Stimulated activated CD8-positive, alpha-beta memory T cell treated with anti-CD3 and anti-CD28 coated beads, Interleukin-15, amount 100 ng/mL, for 1 hour (primary cell): ENCODE results near the gene SERGEF.
"Not testable (repeated sequence)": the region's sequence is repeated elsewhere in the genome, so short reads cannot be mapped to it uniquely, and the experiment has no call there.

Experiments
- DNase-seq: peaks from one replicate; pipeline ENCODE4 v3.0.0-alpha.2; 2020; ENCODE audit warnings: low read depth

The SERGEF gene

DNA sequence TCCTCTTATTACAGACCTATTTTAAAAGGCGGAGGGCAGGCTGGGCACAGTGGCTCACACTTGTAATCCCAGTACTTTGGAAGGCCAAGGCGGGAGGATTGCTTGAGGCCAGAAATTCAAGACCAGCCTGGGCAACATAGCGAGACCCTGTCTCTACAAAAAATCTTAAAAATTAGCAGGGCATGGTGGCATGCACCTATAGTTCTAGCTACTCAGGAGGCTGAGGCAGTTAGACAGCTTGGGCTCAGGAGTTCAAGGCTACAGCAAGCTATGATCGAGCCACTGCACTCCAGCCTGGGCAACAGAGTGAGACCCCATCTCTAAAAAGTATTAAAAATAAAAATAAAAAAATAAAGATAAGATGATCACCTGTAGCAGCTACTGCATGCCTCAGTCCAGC lies 12.7 kb downstream of the SERGEF start:
- not testable (repeated sequence) for DNase-seq

DNA sequence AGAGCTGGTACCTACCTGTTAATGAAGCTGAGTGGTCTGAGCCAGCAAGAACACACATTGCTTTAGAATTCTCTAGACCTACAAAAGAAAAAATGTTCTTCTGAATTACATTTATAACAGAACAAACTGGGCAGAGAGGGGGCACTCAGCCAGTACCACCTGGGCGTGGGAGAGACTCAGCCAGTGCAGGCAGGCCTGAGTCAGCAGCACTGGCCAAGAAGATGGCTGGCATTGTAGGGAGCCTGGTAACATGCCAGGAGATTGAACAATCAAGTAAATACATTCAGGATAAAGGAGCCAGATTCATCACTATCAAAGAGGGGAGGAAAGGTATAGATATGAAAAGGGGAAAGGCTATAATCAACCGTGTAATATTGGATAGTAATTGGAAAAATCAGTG lies 19.9 kb downstream of the SERGEF start:
- DNase-seq = no peak

DNA sequence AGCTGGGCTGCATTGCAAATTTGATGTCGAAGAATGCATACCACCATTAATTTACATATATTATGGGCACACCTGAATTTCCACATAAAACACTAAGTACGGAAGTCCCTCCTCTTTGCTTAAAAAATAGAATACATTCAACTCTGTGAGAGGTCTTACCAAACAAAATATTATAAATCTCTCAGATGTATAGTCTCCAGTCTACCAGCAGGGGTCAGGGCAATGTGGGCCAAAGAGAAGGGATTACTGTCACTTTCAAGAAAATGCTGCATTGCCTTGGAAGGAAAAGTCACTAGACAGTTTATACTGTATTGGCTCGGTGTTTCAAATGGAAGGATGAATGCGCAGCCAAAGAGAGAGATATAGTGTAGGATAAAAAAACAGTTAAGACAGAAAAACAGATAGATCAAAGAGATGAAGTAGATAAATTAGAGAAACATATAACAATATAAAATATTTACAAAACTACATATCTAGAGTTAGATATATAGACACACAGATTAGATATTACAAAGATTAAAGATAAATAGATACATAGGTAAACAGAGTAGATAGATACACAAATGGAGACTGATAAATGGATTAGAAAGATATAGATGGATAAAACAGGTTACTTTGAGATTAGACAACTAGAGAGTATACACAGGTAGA lies 20.9 kb downstream of the SERGEF start:
- no peak for DNase-seq

DNA sequence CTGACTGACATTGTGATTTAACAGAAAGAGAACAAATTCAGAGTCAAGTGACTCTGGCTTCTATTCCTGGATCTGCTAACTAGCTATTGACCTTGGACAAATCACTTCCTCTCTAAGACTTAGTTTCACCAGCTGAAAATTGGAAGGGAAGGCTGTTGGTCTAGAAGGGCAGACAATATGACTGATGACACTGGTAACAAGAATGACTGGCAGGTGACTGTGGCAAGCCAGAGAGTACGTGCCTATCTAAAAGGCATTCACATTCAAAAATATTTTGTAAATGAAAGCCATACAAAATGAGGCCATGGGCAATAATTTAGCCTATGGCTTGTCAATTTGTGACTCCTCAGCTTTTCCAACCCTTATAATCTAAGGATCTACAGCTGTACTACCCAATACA lies 23.5 kb downstream of the SERGEF start:
- no peak for DNase-seq

DNA sequence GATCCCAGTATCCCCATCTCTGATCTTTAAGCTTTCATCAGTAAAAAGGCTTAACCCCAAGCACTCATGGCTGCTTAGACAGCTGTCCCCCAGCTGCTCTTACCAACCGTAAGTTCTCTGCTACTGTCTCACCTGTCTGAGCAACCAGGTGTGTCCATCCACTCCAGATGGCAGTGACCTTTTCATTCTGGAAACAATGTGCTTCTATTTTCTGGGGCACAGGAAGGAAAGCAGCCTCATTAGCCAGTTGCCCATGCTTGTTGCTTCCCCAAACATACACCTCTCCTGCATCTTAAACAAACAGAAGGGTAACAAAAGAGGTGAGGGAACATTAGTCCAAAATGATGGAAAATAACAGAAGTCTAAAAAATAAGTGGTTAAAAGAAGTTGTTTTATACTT lies 24.4 kb downstream of the SERGEF start:
- DNase-seq = no peak

DNA sequence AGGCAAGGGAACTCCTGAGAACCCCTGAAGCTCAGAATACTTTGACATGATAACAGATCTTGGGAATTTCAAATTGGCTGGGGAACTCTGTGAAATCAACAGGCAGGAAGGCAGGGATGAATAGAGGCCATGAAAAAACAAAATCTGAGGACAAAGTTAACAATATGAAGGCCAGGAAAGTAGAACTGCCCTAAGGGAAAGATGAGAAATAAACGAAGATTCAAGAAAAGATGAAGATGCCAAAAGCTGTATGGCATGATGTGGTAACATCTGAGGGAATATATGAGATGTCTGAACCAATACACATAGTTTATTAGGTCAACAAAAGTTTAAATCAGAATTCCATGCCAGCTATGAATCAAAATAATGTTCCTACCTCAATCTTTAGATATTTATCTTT lies 25.0 kb downstream of the SERGEF start:
- DNase-seq = no peak

DNA sequence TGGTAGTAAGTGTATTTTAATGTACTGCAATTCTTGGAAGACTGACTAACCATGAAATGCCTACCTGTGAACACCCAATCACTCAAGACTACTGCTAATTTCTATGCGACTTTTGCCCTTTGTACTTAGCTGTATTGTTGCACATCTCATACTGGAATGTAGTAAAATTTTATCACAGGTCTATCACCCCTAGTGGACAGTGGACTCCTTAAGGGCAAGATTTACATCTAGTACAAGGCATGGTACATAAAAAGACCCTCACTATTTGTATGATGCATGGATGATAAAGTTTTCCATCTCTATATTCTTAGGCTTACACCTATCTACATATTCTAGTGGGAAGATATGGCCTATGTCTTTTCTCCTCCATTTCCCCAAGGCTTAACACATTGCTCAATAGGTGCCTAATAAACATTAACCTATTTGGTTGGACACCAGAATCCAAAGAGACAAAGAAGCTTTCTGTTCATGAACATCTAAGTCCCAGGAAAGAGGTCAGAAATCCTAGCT lies 26.1 kb downstream of the SERGEF start:
- DNase-seq = no peak

DNA sequence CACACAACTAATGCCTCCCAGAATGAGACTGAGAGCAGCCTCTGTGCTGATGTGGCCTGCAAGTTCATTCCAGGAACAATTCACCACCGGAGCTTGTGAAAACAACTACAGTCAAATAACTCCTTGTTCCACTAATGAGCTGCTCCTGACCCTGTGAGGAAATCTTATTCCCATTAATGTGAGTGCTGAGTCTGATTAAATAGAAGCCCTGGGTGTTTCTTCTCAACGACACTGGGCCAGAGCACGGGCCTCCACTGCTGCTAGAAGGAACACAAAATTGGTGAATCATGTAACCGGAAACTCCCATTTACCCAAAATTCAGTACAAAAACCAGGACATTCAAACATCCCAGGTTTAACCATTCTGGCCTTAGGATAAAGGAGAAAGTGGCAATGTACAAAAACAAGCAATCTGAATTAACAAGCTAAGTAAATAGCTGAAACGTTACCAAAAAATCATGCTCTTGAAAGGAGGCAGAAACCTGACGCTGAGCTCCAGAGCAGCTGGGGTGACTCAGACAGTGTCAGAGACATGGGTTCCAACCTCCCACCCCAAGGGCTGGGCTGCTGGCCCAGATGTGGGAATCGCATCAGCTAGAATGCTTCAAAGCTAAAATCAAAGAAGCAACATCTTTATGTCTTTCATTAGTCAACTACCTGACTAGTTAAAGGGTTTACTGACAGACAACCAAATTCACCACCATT lies 26.7 kb downstream of the SERGEF start:
- no peak for DNase-seq

DNA sequence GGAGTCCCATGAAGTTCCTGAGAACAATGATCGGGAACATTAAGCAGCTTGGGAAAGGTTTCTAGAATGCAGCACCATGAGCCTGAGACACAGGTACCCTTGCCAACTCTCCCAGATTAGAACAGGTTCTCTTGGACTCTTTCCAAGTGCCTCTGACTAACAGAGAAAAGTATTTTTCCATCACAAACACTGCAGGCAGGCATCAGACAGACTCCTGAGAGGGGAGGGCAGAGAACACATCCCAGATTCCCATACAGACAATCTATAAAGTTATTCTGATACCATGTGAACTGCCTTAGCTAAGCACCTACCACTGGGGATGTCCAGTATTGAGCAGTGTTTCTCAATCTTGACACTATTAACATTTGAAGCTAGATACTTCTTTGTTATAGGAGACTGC lies 27.3 kb downstream of the SERGEF start:
- no peak for DNase-seq

DNA sequence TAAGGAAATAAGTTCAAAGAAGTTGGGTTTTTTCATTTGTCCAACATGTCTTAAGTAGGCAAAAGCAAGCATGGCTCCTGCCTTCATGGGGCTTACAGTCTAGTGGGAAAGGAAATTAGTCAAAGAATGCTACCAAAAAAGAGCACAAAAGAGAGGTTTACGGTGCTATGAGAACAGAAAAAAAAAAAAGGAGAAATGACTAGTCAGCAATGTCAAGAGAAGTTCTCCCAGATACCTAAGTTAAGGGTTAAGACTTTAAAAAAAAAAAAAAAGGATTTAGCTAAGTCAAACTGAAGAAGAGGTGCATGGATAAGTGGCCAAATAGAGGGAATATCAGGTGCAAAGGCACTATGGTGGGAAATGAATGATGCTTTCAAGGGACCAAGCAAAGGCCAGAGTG lies 29.3 kb downstream of the SERGEF start:
- DNase-seq = no peak

DNA sequence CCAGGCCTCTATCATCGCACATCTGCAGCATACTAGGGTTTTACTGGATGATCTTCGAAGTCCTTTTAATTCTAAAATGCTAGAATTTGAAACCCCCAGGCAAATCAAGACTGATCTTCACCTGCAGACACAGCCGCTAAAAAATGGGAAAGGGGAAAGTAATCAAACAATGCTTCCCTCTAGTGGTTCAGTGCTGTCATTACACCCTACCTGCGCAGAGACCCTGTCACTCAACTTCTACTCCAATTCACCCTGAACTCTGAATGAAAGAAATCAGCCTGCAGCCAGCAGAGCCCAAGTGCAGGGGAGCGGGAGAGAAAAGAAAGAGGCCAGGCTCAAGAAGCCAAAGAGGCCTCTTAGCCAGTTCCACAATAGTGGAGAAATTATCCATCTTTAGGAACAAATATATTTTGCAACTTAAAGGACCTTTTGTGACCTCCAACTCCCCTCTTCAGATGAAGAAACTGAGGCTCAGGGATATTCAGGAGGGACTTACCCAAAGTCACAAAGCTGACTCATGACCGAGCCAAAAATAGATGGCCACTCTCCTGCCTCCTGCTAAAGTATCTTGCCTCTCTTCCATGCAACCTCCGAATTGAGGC lies 33.0 kb downstream of the SERGEF start:
- no peak for DNase-seq

DNA sequence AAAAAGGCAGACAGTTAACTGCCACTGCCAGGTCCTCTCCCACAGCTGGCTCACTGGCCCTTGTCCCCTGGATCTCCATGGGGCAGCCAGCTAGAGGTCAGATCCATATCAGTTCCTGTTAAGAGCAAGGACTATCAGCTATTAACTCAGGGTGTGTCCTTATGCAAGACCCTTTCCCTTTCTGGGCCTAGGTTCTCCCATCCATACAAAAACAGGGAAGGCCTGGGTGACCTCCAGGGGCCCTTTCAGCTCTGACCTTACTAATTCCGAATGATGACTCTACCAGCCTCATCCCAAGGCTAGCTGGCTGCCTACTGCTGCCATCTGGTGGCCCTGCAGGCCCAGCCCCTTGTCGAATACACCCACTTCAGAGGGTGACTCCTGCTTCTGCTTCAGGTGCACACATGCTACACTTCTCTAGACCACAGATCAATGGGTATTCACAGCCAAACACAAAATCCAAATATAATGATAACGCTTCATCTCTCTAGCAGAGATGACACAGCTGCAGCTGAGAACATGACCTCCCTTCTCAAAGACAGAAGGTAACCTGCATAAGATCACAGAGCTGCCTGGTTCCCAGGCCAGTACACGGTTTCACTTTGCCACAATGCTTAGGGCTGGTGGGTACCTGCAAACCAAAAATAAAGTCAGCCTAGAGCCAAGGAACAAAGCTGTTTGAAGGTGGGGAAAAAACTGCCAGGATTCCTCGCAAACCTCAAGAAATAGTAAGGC lies 34.1 kb downstream of the SERGEF start:
- DNase-seq = no peak

DNA sequence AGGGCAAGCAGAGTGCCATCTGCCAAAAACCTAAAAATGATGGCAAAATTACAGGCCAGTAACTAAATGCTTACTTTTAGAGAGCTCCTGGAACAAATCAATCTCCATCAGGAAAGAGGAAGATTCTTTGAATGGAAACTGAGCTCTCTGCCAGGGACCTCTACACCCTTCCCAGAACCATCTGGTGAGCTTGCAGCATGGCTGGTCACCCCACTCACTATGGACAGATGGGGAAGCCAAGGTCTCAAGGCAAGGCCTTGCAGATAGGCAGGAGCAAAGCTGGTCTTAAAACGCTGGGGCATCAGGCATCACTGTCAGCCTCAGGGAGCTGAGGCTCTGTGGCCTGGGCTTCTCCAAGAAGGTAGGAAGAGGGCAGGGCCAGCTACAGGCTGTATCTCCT lies 36.2 kb downstream of the SERGEF start:
- DNase-seq = no peak

DNA sequence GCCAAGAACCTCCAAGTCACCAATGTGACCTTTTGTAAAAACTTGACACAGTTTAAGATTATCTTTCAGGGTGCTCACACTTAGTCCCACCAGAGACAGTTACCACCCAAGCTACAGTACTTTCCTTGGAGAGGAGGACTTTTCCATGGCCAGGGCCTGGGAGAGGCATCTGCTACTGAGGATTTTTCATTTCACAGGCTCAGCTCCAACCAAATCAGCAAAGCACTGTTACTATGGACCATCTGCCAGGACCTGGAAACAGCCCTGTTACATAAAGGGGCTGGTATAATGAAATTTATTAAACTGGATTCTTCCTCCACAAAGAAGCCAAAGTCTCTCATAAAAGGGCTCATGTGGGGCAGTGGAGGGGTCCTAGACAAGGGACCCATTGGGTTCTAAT lies 38.6 kb downstream of the SERGEF start:
- DNase-seq = no peak

DNA sequence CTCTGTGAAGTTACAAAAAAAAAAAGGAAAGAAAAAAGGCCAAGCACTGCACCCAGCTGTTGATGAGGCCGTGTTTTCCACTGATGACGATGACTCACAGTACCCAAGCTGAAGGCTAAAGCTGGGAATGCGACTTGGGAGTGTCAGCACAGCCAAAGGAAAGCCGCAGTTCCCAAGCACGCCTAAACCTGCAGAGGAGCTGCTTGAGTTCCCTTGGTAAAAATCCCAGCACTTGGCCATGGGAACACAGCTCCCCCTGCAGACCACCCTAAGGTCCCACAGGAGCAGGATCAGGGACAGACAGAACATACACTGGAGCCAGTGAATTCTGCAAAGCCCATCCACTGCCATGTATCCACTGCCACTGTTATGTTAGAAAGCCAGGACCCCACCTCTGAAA lies 39.9 kb downstream of the SERGEF start:
- DNase-seq = no peak

DNA sequence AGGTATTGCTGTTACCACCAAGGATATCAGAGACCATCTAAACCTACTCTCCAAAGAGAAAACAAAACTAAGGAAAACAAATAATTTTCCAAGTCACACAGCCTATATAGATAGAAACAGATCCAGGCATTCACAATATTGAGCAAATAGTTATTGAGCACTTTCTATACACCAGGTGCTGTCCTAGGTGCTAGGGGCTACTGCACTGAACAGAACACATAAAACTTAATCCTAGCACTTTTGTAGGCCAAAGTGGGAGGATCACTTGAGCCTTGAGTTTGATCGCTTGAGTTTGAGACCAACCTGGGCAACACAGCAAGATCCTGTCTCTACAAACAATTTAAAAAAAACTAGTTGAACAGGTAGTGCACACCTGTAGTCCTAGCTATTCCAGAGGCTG lies 44.6 kb downstream of the SERGEF start:
- no peak for DNase-seq

DNA sequence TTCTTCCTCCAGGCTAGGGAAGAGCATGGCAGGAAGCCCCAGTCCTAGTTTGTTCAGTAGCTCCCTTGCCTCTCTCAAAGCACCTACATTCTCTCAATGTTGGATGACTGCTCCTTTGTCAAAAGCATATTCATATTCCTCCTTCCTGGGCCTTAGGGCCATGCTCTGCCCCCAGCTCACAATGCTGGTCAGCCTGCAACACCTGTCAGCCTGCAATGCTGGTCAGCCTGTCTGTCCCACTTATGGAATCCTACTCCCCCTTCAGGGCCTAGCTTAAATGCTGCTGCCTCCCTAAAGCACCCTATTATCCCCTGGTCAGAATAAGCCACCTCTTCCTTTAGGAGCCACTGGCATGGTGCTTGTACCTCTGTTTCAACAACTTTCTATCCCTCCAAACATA lies 45.2 kb downstream of the SERGEF start:
- DNase-seq = no peak

DNA sequence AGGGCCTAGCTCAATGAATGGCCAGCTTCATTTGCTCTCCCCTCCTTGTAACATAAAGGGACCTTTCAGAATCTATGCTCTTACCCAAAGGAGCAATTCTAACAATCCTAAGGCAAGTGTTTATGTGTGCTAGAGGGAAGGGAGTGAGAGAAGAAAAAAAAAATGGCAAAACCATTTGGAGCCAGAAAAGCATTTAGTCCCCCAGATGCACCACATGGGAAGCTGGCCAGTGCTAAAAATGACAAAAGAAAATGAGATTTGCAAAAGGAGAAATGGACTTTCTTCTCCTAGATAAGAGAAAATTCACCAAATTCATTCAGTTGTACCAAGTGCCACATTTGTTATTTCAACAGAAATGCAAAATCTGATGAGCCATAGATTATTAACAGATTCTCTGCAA lies 52.8 kb downstream of the SERGEF start:
- no peak for DNase-seq

DNA sequence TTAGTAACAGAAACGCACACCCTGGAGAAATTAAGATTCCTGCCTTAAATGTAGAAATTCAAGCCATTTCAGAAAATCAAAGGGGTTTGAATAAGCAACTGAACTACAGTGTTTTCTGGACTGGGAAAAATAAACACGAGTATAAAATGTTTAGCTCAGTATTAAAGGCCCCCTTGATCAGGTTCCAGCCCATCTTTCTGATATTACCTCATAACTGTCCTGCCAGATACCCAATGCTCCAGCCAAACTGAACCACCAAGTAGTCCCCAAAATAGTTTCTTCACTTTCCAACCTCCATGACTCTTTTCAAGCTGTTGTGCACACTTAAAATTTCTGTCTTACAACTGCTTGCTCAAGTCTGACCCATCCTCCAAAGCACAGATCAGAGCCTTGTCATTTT lies 54.4 kb downstream of the SERGEF start:
- DNase-seq = no peak

DNA sequence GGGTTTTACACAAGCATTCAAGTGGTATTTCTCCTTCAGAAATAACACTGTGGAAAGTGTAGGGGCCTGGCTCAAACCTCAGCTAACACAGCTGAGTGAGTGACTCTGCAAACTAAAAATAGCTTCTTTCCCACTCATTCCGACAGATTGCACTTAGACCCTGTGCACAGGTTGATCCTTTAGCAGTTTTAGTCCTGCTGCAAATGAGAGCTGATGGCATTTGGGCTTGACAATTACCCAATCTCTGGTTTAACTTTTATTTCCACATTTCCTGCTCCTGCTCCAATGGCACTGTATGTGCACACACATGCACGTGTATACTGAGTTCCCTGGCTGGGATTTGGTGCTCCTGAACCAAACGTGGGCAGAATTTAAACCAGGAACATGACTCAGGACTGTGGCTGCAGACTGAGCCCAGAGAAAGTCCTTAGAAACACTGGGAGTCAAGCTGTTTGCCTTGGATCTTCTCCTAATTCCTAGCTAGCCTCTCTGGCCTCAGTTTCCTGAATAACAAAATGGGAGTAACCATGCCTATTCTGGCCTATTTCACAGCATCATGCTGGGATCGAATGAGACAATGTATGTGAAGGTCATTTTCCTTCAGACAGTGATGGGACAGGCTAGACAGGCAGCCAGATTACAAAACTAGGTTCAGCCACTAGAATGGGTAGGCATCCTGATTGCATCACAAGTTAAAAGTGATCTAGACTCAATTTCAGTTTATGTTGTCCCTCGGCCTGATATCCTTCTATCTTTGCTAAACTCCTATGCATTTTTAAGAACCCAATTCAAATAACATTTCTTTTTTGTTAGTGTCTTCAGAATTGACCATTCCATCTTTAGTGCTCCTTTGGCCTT lies 58.2 kb downstream of the SERGEF start:
- no peak for DNase-seq

DNA sequence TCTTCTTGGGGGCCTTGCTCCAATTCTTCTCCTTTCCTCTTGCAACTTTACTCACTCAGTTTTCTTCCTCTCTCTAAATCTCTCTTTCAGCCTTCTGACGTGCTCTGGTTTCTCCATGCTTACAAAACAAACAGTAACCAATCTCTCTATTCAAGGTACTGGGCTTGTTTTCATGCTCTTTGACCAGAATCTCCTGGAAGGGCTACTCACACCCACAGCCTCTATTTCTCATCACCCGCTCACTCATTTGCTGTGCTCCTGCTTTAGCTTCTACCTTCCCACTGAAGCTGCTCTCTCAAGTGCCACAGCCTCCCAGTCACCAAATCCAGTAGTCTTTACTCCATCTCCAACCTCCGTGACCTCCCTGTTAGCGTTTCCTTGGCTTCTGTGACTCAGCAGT lies 60.4 kb downstream of the SERGEF start:
- DNase-seq = no peak
